GM12892 (cell line): ENCODE data around the gene DTWD2.

Experiments
- POLR2A ChIP-seq: IDR thresholded peaks from 2 replicates; pipeline ENCODE4 v1.6.1; 2011; ENCODE audit warnings: low read depth, low read length, control low read depth
- POLR2AphosphoS5 ChIP-seq: IDR thresholded peaks from 2 replicates; pipeline ENCODE4 v1.6.1; 2011; ENCODE audit warnings: low read depth, low read length, control low read depth

GRCh38 chr5:118894709-118895108, 93.6 kb downstream of the DTWD2 start:
- no peak for TF ChIP-seq POLR2A
- TF ChIP-seq POLR2AphosphoS5: no peak
